Neural progenitor cell (in vitro differentiated cells): ENCODE results near the gene CYSLTR2. TPM values are rescaled to one million over a fixed set of nuclear protein-coding genes. Genes with fewer than 3 reads are reported as not detected.

Experiments used
- DNase-seq: peaks from one replicate; pipeline ENCODE4 v3.0.0-alpha.2; 2016; ENCODE audit warnings: low spot score
- H2AFZ ChIP-seq: fragments of 200-600 bp; sonication (generic); replicated peaks from 2 replicates; pipeline ENCODE4 v1.6.1; 2016; ENCODE audit warnings: antibody characterized with exemption
- H3F3A ChIP-seq: fragments of 200-600 bp; sonication (generic); 2 replicates; pipeline ENCODE4 v1.6.1; 2016; ENCODE audit warnings: antibody characterized with exemption, low read depth
- H3K27ac ChIP-seq: fragments of 200-600 bp; sonication (generic); 2 replicates; pipeline ENCODE4 v1.5.1; 2016; ENCODE audit warnings: mild to moderate bottlenecking
- H3K27me3 ChIP-seq: fragments of 200-600 bp; sonication (generic); 2 replicates; pipeline ENCODE4 v1.6.1; 2016; ENCODE audit warnings: mild to moderate bottlenecking, moderate library complexity
- H3K36me3 ChIP-seq: fragments of 200-600 bp; sonication (generic); 2 replicates; pipeline ENCODE4 v1.5.1; 2016
- H3K4me1 ChIP-seq: fragments of 200-600 bp; sonication (generic); 2 replicates; pipeline ENCODE4 v1.6.1; 2016; ENCODE audit warnings: mixed run types
- H3K4me2 ChIP-seq: fragments of 200-600 bp; sonication (generic); 2 replicates; pipeline ENCODE4 v1.6.1; 2016
- H3K4me3 ChIP-seq: fragments of 200-600 bp; sonication (generic); 2 replicates; pipeline ENCODE4 v1.5.1; 2016
- H3K79me2 ChIP-seq: fragments of 200-600 bp; sonication (generic); 2 replicates; pipeline ENCODE4 v1.6.1; 2016; ENCODE audit warnings: low read depth
- H3K9ac ChIP-seq: fragments of 200-600 bp; sonication (generic); 2 replicates; pipeline ENCODE4 v1.6.1; 2016
- H3K9me3 ChIP-seq: fragments of 200-600 bp; sonication (generic); 2 replicates; pipeline ENCODE4 v1.5.1; 2016; ENCODE audit warnings: low read depth
- H4K20me1 ChIP-seq: fragments of 200-600 bp; sonication (generic); 2 replicates; pipeline ENCODE4 v1.6.1; 2016; ENCODE audit warnings: low read depth
- H3K27ac Mint-ChIP-seq: 3 replicates; pipeline ENCODE4 v1.8.0; 2021; ENCODE audit warnings: mixed read lengths
- H3K27me3 Mint-ChIP-seq: 2 replicates; pipeline ENCODE4 v1.8.0; 2022; ENCODE audit warnings: low read depth, mild to moderate bottlenecking, inconsistent platforms, moderate library complexity, mixed read lengths; ENCODE audit not compliant: insufficient read depth
- H3K36me3 Mint-ChIP-seq: 3 replicates; pipeline ENCODE4 v1.8.0; 2021; ENCODE audit warnings: mixed read lengths
- H3K4me1 Mint-ChIP-seq: 3 replicates; pipeline ENCODE4 v1.8.0; 2021; ENCODE audit warnings: mixed read lengths
- H3K4me3 Mint-ChIP-seq: 3 replicates; pipeline ENCODE4 v1.8.0; 2021; ENCODE audit warnings: mild to moderate bottlenecking, moderate library complexity, mixed read lengths
- H3K9me3 Mint-ChIP-seq: 3 replicates; pipeline ENCODE4 v1.8.0; 2020; ENCODE audit warnings: mixed read lengths
- EZH2 ChIP-seq: fragments of 200-600 bp; sonication (generic); IDR thresholded peaks from 2 replicates; pipeline ENCODE4 v1.6.1; 2017; ENCODE audit warnings: antibody characterized with exemption, mild to moderate bottlenecking, moderate library complexity
- EZH2phosphoT487 ChIP-seq: fragments of 200-600 bp; sonication (generic); IDR thresholded peaks from 2 replicates; pipeline ENCODE4 v1.6.1; 2017; ENCODE audit warnings: antibody characterized with exemption
- total RNA-seq: library from RNA; depleted of rRNA; stranded (reverse); fragments of >200 nt; gene quantifications from 2 replicates; pipeline ENCODE4 v1.2.3, GENCODE V29; 2015; ENCODE audit warnings: low replicate concordance
- TF ChIP-seq, protein P1 (sequence below): fragments of 200-600 bp; sonication (generic); IDR thresholded peaks from 2 replicates; pipeline ENCODE4 v1.5.1; 2017; ENCODE audit warnings: antibody characterized with exemption, mild to moderate bottlenecking

CYSLTR2 gene, protein sequence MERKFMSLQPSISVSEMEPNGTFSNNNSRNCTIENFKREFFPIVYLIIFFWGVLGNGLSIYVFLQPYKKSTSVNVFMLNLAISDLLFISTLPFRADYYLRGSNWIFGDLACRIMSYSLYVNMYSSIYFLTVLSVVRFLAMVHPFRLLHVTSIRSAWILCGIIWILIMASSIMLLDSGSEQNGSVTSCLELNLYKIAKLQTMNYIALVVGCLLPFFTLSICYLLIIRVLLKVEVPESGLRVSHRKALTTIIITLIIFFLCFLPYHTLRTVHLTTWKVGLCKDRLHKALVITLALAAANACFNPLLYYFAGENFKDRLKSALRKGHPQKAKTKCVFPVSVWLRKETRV
- not detected in 2 replicates for total RNA-seq

DNA sequence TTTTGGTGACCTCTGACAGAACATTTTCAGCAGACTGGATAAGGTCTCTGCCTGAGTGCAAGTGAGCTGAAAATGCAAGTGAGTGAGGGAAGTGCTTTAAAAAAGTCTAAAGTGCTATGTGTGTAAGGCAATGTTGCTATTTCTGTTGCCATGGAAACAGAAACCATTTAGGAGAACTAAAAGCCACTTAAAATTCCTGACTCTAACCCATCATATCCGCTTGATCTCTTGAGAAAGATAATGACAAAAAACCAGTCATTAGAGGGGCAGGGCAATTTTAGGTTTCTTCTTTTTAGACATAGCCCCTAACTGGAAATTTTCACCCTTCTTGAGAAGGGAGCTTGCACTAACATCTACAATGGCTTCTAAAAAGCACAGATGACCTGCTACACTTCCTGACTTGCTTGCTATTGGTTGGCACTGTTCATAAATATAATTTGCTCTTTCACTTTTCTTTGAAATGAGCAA lies at the start of gene CYSLTR2:
Gene CYSLTR2 (plus strand): TSS at position 458 of the 468 bp plus-strand sequence. CDS start 52,889 bp downstream, outside the sequence.
- Histone ChIP-seq H2AFZ (no peak within 1 kb of the TSS), H3K4me3 (no peak within 1 kb of the TSS), H3K4me1 (peaks cover 13% of the 10 kb centered on the region), H3K9ac (no peak within 1 kb of the TSS), H3K79me2 (no peaks in the 10 kb centered on the region), H3K4me2 (no peak within 1 kb of the TSS), H4K20me1 (no peaks in the 10 kb centered on the region), H3F3A (no peaks in the 10 kb centered on the region), H3K27me3 (no peaks in the 10 kb centered on the region), H3K27ac (no peak within 1 kb of the TSS), H3K9me3 (no peaks in the 10 kb centered on the region), H3K36me3 (no peaks in the 10 kb centered on the region)
- Mint-ChIP-seq H3K36me3 (no peaks in the 10 kb centered on the region), H3K9me3 (no peaks in the 10 kb centered on the region), H3K4me1 (peaks cover 20% of the 10 kb centered on the region), H3K27me3 (no peaks in the 10 kb centered on the region), H3K4me3 (no peak within 1 kb of the TSS), H3K27ac (peak within 1 kb of the TSS; percentile 4)
- DNase-seq = peak; percentile 6
- TF ChIP-seq, protein P1, sequence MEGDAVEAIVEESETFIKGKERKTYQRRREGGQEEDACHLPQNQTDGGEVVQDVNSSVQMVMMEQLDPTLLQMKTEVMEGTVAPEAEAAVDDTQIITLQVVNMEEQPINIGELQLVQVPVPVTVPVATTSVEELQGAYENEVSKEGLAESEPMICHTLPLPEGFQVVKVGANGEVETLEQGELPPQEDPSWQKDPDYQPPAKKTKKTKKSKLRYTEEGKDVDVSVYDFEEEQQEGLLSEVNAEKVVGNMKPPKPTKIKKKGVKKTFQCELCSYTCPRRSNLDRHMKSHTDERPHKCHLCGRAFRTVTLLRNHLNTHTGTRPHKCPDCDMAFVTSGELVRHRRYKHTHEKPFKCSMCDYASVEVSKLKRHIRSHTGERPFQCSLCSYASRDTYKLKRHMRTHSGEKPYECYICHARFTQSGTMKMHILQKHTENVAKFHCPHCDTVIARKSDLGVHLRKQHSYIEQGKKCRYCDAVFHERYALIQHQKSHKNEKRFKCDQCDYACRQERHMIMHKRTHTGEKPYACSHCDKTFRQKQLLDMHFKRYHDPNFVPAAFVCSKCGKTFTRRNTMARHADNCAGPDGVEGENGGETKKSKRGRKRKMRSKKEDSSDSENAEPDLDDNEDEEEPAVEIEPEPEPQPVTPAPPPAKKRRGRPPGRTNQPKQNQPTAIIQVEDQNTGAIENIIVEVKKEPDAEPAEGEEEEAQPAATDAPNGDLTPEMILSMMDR = no peak
- TF ChIP-seq EZH2phosphoT487 (no peak), EZH2 (no peak)

DNA sequence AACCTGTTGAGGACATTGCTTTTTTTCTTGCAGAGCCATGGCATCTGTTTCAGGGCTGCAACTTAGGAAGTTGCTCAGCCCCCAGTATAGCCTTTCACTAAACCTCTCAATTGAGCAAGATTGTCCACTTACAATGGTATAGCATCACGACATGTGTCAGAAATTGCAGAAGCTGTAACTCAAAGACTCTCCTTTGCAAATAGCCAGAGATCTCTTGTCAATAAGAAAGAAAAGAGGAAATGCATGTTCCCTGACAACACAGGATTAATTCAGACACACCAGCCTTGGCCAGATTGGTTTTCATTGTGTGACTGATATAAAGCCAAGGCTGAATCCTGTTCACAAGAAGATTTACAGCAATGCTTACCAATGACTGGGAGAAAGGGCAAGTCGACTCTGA lies 38.7 kb upstream of the CYSLTR2 start:
- TF ChIP-seq, protein P1 = no peak
- TF ChIP-seq EZH2phosphoT487 (no peak), EZH2 (no peak)
- no peaks in the 10 kb centered on the region for H4K20me1 ChIP-seq

DNA sequence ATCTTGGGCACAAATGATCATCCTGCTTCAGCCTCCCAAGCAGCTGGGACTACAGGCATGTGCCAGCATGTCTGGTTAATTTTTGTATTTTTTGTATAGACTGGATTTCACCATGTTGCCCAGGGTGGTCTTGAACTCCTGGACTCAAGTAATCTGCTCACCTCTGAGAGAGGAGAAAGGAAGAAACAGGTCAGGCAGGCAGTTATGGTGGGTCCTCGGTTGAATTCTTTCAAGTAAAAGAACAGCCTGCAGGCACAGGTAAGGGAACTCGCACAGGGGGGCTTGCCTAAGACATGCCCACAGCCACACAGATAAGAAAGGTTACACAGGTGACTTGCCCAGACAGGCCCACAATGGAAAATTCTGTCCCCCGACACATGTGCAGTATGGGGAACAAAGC lies 34.8 kb upstream of the CYSLTR2 start:
- Histone ChIP-seq H3K9ac (no peak overlapping the region), H3K79me2 (no peaks in the 10 kb centered on the region), H4K20me1 (no peaks in the 10 kb centered on the region), H3K27me3 (no peaks in the 10 kb centered on the region), H3K4me1 (no peaks in the 10 kb centered on the region), H3K4me3 (no peak overlapping the region), H3K9me3 (no peaks in the 10 kb centered on the region), H3K4me2 (no peak overlapping the region), H3K27ac (no peak overlapping the region), H2AFZ (no peak overlapping the region), H3F3A (no peaks in the 10 kb centered on the region), H3K36me3 (no peaks in the 10 kb centered on the region)
- TF ChIP-seq, protein P1 = no peak
- TF ChIP-seq EZH2 (no peak), EZH2phosphoT487 (no peak)
- Mint-ChIP-seq H3K27ac (no peak overlapping the region), H3K36me3 (no peaks in the 10 kb centered on the region), H3K4me1 (no peaks in the 10 kb centered on the region), H3K4me3 (no peak overlapping the region), H3K27me3 (peaks cover 3% of the 10 kb centered on the region), H3K9me3 (peaks cover 11% of the 10 kb centered on the region)
- DNase-seq = no peak

More for the DNA sequence above, 38.7 kb upstream of the CYSLTR2 start:
- H3K9me3 ChIP-seq = no peaks in the 10 kb centered on the region
- no peaks in the 10 kb centered on the region for H3K79me2 ChIP-seq
- no peak overlapping the region for H3K4me2 ChIP-seq
- no peak overlapping the region for H3K4me3 ChIP-seq
- no peak overlapping the region for H3K9ac ChIP-seq
- H2AFZ ChIP-seq = no peak overlapping the region
- H3K4me1 ChIP-seq = no peaks in the 10 kb centered on the region
- Mint-ChIP-seq H3K27ac (no peak overlapping the region), H3K36me3 (no peaks in the 10 kb centered on the region), H3K4me3 (no peak overlapping the region), H3K27me3 (peaks cover 3% of the 10 kb centered on the region), H3K4me1 (no peaks in the 10 kb centered on the region), H3K9me3 (peaks cover 5% of the 10 kb centered on the region)
- H3K36me3 ChIP-seq = no peaks in the 10 kb centered on the region
- no peak overlapping the region for H3K27ac ChIP-seq
- H3K27me3 ChIP-seq = no peaks in the 10 kb centered on the region
- no peak for DNase-seq
- H3F3A ChIP-seq = no peaks in the 10 kb centered on the region
